Parathyroid adenoma (tissue), 2 donors: Measurements from ENCODE around the gene KLF16.

ENCODE experiments used
- H2AFZ ChIP-seq: fragments of 300-600 bp; sonication (generic); one replicate; pipeline ENCODE4 v1.7.0; 2017; ENCODE audit warnings: antibody characterized with exemption, mild to moderate bottlenecking
- H3K27ac ChIP-seq: fragments of 300-600 bp; sonication (generic); one replicate; pipeline ENCODE4 v1.7.0; 2017
- H3K27me3 ChIP-seq: fragments of 300-600 bp; sonication (generic); one replicate; pipeline ENCODE4 v1.7.0; 2017; ENCODE audit warnings: low read length; ENCODE audit not compliant: control insufficient read depth, insufficient read depth
- H3K36me3 ChIP-seq: fragments of 300-600 bp; sonication (generic); one replicate; pipeline ENCODE4 v1.7.0; 2017; ENCODE audit warnings: low read length; ENCODE audit not compliant: control insufficient read depth, insufficient read depth
- H3K4me1 ChIP-seq: fragments of 300-600 bp; sonication (generic); one replicate; pipeline ENCODE4 v1.7.0; 2017; ENCODE audit warnings: control low read depth
- H3K4me2 ChIP-seq: fragments of 300-600 bp; sonication (generic); one replicate; pipeline ENCODE4 v1.7.0; 2017; ENCODE audit warnings: low read length
- H3K4me3 ChIP-seq: fragments of 300-600 bp; sonication (generic); one replicate; pipeline ENCODE4 v1.7.0; 2017; ENCODE audit warnings: low read depth, low read length
- H3K79me2 ChIP-seq: fragments of 300-600 bp; sonication (generic); one replicate; pipeline ENCODE4 v1.7.0; 2017; ENCODE audit warnings: control low read depth
- H3K9ac ChIP-seq: fragments of 300-600 bp; sonication (generic); one replicate; pipeline ENCODE4 v1.7.0; 2017; ENCODE audit warnings: mild to moderate bottlenecking
- H3K9me3 ChIP-seq: fragments of 300-600 bp; sonication (generic); one replicate; pipeline ENCODE4 v1.7.0; 2017; ENCODE audit warnings: low read length; ENCODE audit not compliant: control insufficient read depth
- TF ChIP-seq, protein P1 (sequence below): fragments of 300-600 bp; sonication (generic); IDR thresholded peaks from one replicate; pipeline ENCODE4 v1.7.0; 2017; ENCODE audit warnings: antibody characterized with exemption, mild to moderate bottlenecking
- donor health status: primary hyperparathyroidism.

The KLF16 gene

DNA sequence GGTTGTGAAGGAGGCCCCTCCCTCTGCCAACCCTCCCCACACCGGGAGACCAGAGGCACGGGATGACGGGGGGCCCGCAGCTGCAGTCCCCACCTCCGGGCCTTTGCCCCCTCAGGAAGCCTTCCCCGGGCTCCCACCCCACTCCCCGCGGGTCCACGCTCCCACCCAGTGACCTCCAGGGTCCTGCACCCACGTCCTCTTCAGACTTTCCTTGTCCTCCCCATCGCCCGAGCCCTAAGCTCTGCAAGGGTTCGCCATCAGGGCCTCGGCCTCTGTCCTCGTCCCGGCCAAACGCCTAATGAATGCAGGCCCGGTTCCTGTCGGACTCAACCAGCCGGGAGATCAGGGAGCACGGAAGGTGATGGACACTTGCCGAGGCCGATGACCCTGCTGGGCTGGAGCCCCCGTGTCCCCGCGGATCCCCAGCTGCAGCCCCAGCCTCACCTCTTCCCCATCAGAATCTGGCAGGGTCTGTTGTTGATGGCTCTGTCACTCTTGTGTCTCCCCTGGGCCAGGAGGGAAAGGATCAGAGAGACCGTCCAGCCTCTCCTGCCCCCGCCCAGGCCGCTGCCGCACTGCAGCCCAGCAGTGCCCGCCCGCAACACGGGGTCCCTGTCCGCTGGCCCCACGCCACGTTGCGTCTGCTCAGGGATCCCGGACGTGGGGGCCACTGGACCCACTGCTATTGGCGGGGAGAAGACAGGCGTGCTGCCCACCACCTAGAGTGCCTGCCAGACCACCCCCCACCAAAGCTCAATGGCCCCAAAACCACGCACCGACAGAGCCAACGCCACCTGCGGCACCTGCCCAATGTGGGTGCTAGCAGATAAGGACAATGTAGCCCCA is 57.0 kb downstream of the KLF16 start:
- Histone ChIP-seq H3K9ac (no peak overlapping the region), H3K4me3 (no peak overlapping the region), H3K4me1 (no peaks in the 10 kb centered on the region), H3K27ac (no peak overlapping the region), H3K79me2 (no peaks in the 10 kb centered on the region), H3K9me3 (no peaks in the 10 kb centered on the region), H3K36me3 (no peaks in the 10 kb centered on the region), H3K4me2 (no peak overlapping the region), H3K27me3 (no peaks in the 10 kb centered on the region), H2AFZ (no peak overlapping the region)
- TF ChIP-seq, protein P1, sequence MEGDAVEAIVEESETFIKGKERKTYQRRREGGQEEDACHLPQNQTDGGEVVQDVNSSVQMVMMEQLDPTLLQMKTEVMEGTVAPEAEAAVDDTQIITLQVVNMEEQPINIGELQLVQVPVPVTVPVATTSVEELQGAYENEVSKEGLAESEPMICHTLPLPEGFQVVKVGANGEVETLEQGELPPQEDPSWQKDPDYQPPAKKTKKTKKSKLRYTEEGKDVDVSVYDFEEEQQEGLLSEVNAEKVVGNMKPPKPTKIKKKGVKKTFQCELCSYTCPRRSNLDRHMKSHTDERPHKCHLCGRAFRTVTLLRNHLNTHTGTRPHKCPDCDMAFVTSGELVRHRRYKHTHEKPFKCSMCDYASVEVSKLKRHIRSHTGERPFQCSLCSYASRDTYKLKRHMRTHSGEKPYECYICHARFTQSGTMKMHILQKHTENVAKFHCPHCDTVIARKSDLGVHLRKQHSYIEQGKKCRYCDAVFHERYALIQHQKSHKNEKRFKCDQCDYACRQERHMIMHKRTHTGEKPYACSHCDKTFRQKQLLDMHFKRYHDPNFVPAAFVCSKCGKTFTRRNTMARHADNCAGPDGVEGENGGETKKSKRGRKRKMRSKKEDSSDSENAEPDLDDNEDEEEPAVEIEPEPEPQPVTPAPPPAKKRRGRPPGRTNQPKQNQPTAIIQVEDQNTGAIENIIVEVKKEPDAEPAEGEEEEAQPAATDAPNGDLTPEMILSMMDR: no peak

DNA sequence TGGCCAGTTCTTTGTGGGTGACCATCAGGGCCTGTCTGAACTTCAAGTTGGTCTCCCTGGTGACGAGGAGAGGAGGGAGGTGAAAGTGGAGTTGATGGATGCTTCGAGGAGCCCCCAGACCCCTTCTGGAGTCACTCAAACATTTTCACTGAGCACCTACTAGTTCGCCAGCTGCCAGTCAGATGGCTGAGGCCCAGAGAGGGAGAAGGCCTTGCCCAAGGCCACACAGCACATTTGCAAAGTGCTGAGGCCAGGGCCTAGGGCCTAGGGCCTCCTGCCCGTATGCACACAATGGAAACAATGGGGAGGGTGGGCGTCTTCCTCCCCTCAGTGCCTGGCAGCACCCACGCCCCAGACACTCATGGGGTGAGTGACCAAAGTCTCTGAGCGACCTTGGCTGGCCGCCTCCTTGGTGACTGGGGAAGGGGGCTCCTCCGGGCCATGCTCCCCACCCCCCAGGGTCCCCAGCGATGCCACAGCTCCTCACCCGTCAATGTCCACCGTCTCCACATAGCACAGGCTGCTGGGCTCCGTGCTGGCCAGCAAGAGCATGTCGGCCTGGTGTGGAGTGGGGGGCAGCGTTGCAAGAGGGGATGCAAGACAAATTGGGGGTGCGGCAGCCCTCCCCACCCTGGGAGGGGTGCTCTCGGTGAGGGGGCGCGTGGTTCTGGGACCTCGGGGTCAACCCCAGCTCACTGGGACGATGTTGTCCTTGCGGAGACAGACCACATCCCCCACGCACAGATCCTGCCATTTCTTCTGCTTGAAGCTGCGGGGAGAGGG is 57.8 kb downstream of the KLF16 start:
- no peaks in the 10 kb centered on the region for H3K79me2 ChIP-seq
- no peak overlapping the region for H3K4me2 ChIP-seq
- H2AFZ ChIP-seq: no peak overlapping the region
- H3K4me3 ChIP-seq: no peak overlapping the region
- H3K9me3 ChIP-seq: no peaks in the 10 kb centered on the region
- TF ChIP-seq, protein P1: no peak
- H3K4me1 ChIP-seq: no peaks in the 10 kb centered on the region
- no peaks in the 10 kb centered on the region for H3K36me3 ChIP-seq
- no peak overlapping the region for H3K27ac ChIP-seq
- no peak overlapping the region for H3K9ac ChIP-seq
- H3K27me3 ChIP-seq: no peaks in the 10 kb centered on the region

DNA sequence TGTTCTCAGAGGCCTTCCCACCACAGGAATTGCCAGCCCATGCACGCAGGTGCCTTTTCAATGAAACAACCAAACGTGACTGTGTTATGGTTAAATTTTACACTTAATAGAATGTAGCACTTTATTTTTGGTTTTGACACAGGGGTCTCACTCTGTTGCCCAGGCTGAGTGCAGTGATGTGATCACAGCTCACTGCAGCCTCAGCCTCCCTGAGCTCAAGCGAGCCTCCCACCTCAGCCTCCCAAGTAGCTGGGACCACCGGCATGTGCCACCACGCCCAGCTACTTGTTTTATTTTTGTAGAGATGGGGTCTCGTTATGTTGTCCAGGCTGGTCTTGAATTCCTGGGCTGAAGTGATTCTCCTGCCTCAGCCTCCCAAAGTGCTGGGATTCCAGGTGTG is 58.5 kb downstream of the KLF16 start:
- Histone ChIP-seq H3K4me2 (no peak overlapping the region), H3K9me3 (no peaks in the 10 kb centered on the region), H3K4me3 (no peak overlapping the region), H3K27me3 (no peaks in the 10 kb centered on the region), H3K79me2 (no peaks in the 10 kb centered on the region), H3K4me1 (no peaks in the 10 kb centered on the region), H3K9ac (no peak overlapping the region), H2AFZ (no peak overlapping the region), H3K27ac (no peak overlapping the region), H3K36me3 (no peaks in the 10 kb centered on the region)
- TF ChIP-seq, protein P1: no peak
